Mucosa of rectum (tissue), 2 donors: Measurements from ENCODE around the gene POLR2F.

Experiments
- H3K27ac ChIP-seq, 2 donors: one replicate each; pipeline ENCODE4 v1.7.0; 2013; ENCODE audit warnings: inconsistent platforms in 2 of 2, low read depth in 2 of 2, low read length in 2 of 2
- H3K27me3 ChIP-seq, 2 donors: one replicate each; pipeline ENCODE4 v1.7.0; 2013; ENCODE audit warnings: low read length in 2 of 2; ENCODE audit not compliant: control insufficient read depth in 2 of 2, insufficient read depth in 2 of 2
- H3K36me3 ChIP-seq, 2 donors: one replicate each; pipeline ENCODE4 v1.7.0; 2013; ENCODE audit warnings: low read length in 2 of 2; ENCODE audit not compliant: control insufficient read depth in 2 of 2, insufficient read depth in 2 of 2
- H3K4me1 ChIP-seq, 2 donors: one replicate each; pipeline ENCODE4 v1.7.0; 2013; ENCODE audit warnings: low read length in 2 of 2, mild to moderate bottlenecking in 1 of 2; ENCODE audit not compliant: control insufficient read depth in 2 of 2, insufficient read depth in 2 of 2
- H3K4me3 ChIP-seq, 2 donors: one replicate each; pipeline ENCODE4 v1.7.0; 2013; ENCODE audit warnings: low read length in 2 of 2
- H3K9ac ChIP-seq, 2 donors: one replicate each; pipeline ENCODE4 v1.7.0; 2013; ENCODE audit warnings: low read length in 2 of 2, low read depth in 1 of 2, mild to moderate bottlenecking in 1 of 2
- H3K9me3 ChIP-seq, 2 donors: one replicate each; pipeline ENCODE4 v1.7.0; 2013; ENCODE audit warnings: low read length in 2 of 2; ENCODE audit not compliant: control insufficient read depth in 2 of 2
- donor health status: healthy.
- donor health status: Normal muscosa, but diverticular disease.

POLR2F gene

GRCh38 chr22:37999236-37999635 lies 45.7 kb downstream of the POLR2F start:
- Histone ChIP-seq H3K36me3 (no peaks in the 10 kb centered on the region), H3K4me1 (no peaks in the 10 kb centered on the region), H3K27me3 (no peaks in the 10 kb centered on the region), H3K4me3 (no peak overlapping the region), H3K9me3 (no peaks in the 10 kb centered on the region), H3K27ac (peak overlapping the region in 1 of 2 donors; percentile 9), H3K9ac (no peak overlapping the region)

GRCh38 chr22:37999640-38000272 lies 46.3 kb downstream of the POLR2F start:
- H3K4me1 ChIP-seq: no peaks in the 10 kb centered on the region
- H3K4me3 ChIP-seq: no peak overlapping the region
- no peak overlapping the region for H3K9ac ChIP-seq
- H3K27ac ChIP-seq: peak overlapping the region in 1 of 2 donors; percentile 9
- H3K9me3 ChIP-seq: no peaks in the 10 kb centered on the region
- H3K36me3 ChIP-seq: no peaks in the 10 kb centered on the region
- no peaks in the 10 kb centered on the region for H3K27me3 ChIP-seq

- Histone ChIP-seq H3K36me3 (no peaks in the 10 kb centered on the region), H3K4me1 (no peaks in the 10 kb centered on the region), H3K9me3 (no peaks in the 10 kb centered on the region), H3K4me3 (no peak overlapping the region), H3K27me3 (no peaks in the 10 kb centered on the region), H3K9ac (no peak overlapping the region), H3K27ac (no peak overlapping the region)
Observed at GRCh38 chr22:38005943-38006342, 52.4 kb downstream of the POLR2F start.

GRCh38 chr22:38006906-38007305 lies 53.4 kb downstream of the POLR2F start:
- no peak overlapping the region for H3K9ac ChIP-seq
- H3K27me3 ChIP-seq: no peaks in the 10 kb centered on the region
- H3K9me3 ChIP-seq: no peaks in the 10 kb centered on the region
- H3K36me3 ChIP-seq: no peaks in the 10 kb centered on the region
- no peaks in the 10 kb centered on the region for H3K4me1 ChIP-seq
- H3K27ac ChIP-seq: no peak overlapping the region
- H3K4me3 ChIP-seq: no peak overlapping the region

- H3K9ac ChIP-seq: no peak overlapping the region
- no peaks in the 10 kb centered on the region for H3K36me3 ChIP-seq
- no peaks in the 10 kb centered on the region for H3K9me3 ChIP-seq
- H3K4me1 ChIP-seq: no peaks in the 10 kb centered on the region
- H3K27me3 ChIP-seq: no peaks in the 10 kb centered on the region
- H3K27ac ChIP-seq: no peak overlapping the region
- no peak overlapping the region for H3K4me3 ChIP-seq
Observed at GRCh38 chr22:38007330-38007902, 53.9 kb downstream of the POLR2F start.

- Histone ChIP-seq H3K4me3 (no peak overlapping the region), H3K36me3 (no peaks in the 10 kb centered on the region), H3K4me1 (no peaks in the 10 kb centered on the region), H3K9me3 (no peaks in the 10 kb centered on the region), H3K9ac (no peak overlapping the region), H3K27me3 (no peaks in the 10 kb centered on the region), H3K27ac (no peak overlapping the region)
Observed at GRCh38 chr22:38009000-38009806, 55.7 kb downstream of the POLR2F start.

- Histone ChIP-seq H3K27ac (no peak overlapping the region), H3K4me1 (peaks cover 6 to 9% of the 10 kb centered on the region in 2 donors), H3K36me3 (no peaks in the 10 kb centered on the region), H3K27me3 (no peaks in the 10 kb centered on the region), H3K9me3 (no peaks in the 10 kb centered on the region), H3K4me3 (no peak overlapping the region), H3K9ac (peak overlapping the region in 1 of 2 donors; percentile 17)
Observed at GRCh38 chr22:38012604-38013072, 59.1 kb downstream of the POLR2F start.

- H3K4me1 ChIP-seq: peaks cover 6 to 11% of the 10 kb centered on the region in 2 donors
- H3K9ac ChIP-seq: no peak overlapping the region
- H3K27me3 ChIP-seq: no peaks in the 10 kb centered on the region
- no peaks in the 10 kb centered on the region for H3K36me3 ChIP-seq
- no peaks in the 10 kb centered on the region for H3K9me3 ChIP-seq
- H3K4me3 ChIP-seq: no peak overlapping the region
- H3K27ac ChIP-seq: no peak overlapping the region
Observed at GRCh38 chr22:38014083-38014482, 60.6 kb downstream of the POLR2F start.

GRCh38 chr22:38016182-38017151 lies 63.0 kb downstream of the POLR2F start:
- no peak overlapping the region for H3K4me3 ChIP-seq
- H3K4me1 ChIP-seq: peaks cover 6 to 11% of the 10 kb centered on the region in 2 donors
- H3K27me3 ChIP-seq: no peaks in the 10 kb centered on the region
- H3K27ac ChIP-seq: peak overlapping the region in 1 of 2 donors; percentile 48
- H3K9me3 ChIP-seq: no peaks in the 10 kb centered on the region
- H3K36me3 ChIP-seq: no peaks in the 10 kb centered on the region
- H3K9ac ChIP-seq: peak overlapping the region in 1 of 2 donors; percentile 4
